HFFc6 (cell line): ENCODE measurements around the gene LZIC. TPM values are rescaled to one million over a fixed set of nuclear protein-coding genes. Genes with fewer than 3 reads are reported as not detected.

Source experiments
- DNase-seq: peaks from one replicate; pipeline ENCODE4 v3.0.0-alpha.2; 2018
- H3K27ac Mint-ChIP-seq: 2 replicates; pipeline ENCODE4 v1.8.0; 2020; ENCODE audit warnings: mild to moderate bottlenecking, mixed read lengths
- H3K27me3 Mint-ChIP-seq: 2 replicates; pipeline ENCODE4 v1.8.0; 2021; ENCODE audit warnings: mild to moderate bottlenecking, moderate library complexity, mixed read lengths; ENCODE audit not compliant: insufficient read depth
- H3K36me3 Mint-ChIP-seq: 2 replicates; pipeline ENCODE4 v1.8.0; 2021; ENCODE audit warnings: low read depth, mixed read lengths
- H3K4me1 Mint-ChIP-seq: 2 replicates; pipeline ENCODE4 v1.8.0; 2020; ENCODE audit warnings: low read depth, mixed read lengths
- H3K4me3 Mint-ChIP-seq: 2 replicates; pipeline ENCODE4 v1.8.0; 2020; ENCODE audit warnings: mild to moderate bottlenecking, moderate library complexity, mixed read lengths
- H3K9me3 Mint-ChIP-seq: 2 replicates; pipeline ENCODE4 v1.8.0; 2020; ENCODE audit warnings: mild to moderate bottlenecking, mixed read lengths
- total RNA-seq, 6 experiments: library from RNA; stranded (reverse); fragmentation: NEBNext Ultra II Directional; extraction: Animal tissue kit (Norgen Biotek cat#: 25700); gene quantifications; 2 replicates in 1 of 6; 3 replicates in 5 of 6; pipeline ENCODE4 v1.2.3, GENCODE V29; 2021
- TF ChIP-seq, protein P1 (sequence below): fragments of 200-600 bp; sonication (generic); IDR thresholded peaks from 2 replicates; pipeline ENCODE4 v1.5.0; 2021; ENCODE audit warnings: antibody characterized with exemption, mild to moderate bottlenecking

LZIC gene
- total RNA-seq, 6 experiments from 2014 or later, result 28.0 to 34.8 (median 30.9) TPM

DNA sequence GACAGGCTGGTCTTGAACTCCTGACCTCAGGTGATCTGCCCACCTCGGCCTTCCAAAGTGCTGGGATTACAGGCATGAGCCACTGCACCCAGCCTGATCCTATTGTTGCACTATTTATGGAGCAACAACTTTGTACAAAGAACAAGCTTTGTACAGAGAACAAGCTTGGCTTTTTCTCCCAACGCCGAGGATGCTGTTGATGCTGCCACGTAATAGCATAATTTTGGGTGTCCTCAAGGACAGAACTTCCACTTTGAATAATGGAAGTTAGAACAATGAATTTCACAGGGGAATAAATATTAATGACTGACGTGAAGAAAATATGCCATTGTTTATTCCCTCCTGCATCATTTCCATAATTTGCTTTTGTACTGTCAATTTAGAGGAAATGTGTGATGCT is 41.1 kb upstream of the LZIC start:
- Mint-ChIP-seq H3K4me3 (no peak overlapping the region), H3K36me3 (peaks cover 5% of the 10 kb centered on the region; the same call in 1 of the 2 replicates), H3K9me3 (no peaks in the 10 kb centered on the region), H3K27me3 (no peaks in the 10 kb centered on the region; the same call in 1 of the 2 replicates), H3K4me1 (no peaks in the 10 kb centered on the region), H3K27ac (no peak overlapping the region)
- TF ChIP-seq, protein P1, sequence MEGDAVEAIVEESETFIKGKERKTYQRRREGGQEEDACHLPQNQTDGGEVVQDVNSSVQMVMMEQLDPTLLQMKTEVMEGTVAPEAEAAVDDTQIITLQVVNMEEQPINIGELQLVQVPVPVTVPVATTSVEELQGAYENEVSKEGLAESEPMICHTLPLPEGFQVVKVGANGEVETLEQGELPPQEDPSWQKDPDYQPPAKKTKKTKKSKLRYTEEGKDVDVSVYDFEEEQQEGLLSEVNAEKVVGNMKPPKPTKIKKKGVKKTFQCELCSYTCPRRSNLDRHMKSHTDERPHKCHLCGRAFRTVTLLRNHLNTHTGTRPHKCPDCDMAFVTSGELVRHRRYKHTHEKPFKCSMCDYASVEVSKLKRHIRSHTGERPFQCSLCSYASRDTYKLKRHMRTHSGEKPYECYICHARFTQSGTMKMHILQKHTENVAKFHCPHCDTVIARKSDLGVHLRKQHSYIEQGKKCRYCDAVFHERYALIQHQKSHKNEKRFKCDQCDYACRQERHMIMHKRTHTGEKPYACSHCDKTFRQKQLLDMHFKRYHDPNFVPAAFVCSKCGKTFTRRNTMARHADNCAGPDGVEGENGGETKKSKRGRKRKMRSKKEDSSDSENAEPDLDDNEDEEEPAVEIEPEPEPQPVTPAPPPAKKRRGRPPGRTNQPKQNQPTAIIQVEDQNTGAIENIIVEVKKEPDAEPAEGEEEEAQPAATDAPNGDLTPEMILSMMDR, result no peak
- no peak for DNase-seq

GRCh38 chr1:9960706-9961562 is 17.7 kb upstream of the LZIC start:
- Mint-ChIP-seq H3K27me3 (no peaks in the 10 kb centered on the region), H3K4me1 (peaks cover 16% of the 10 kb centered on the region), H3K36me3 (no peaks in the 10 kb centered on the region), H3K27ac (peak overlapping the region; percentile 18), H3K4me3 (no peak overlapping the region), H3K9me3 (no peaks in the 10 kb centered on the region)
- TF ChIP-seq, protein P1, result no peak
- DNase-seq, result no peak

GRCh38 chr1:9960011-9960410 is 16.8 kb upstream of the LZIC start:
- Mint-ChIP-seq H3K4me1 (peaks cover 16% of the 10 kb centered on the region), H3K36me3 (no peaks in the 10 kb centered on the region), H3K27me3 (no peaks in the 10 kb centered on the region), H3K27ac (no peak overlapping the region), H3K4me3 (no peak overlapping the region), H3K9me3 (no peaks in the 10 kb centered on the region)
- DNase-seq, result no peak
- TF ChIP-seq, protein P1, result no peak

DNA sequence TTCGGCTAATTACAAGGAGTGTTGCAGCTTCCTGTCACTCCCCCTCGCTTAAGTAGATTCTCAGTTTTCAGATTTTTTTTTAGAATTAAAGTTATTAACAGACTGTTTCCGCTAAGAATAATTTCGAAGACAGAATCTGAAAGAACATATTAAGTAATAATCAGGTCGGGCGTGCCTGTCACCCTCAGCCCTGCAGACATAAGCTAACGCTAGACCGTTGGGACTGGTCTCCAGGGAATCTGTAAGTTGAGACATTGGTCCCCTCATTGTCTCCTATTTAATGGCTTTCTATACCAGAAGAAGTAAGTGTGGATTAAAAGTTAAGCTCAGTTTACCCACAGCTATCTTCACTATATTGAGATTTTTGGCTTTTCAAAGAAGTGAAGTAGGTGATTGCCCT is 14.5 kb upstream of the LZIC start:
- H3K27ac Mint-ChIP-seq, result peak overlapping the region; percentile 33; the same call in 1 of the 2 replicates
- H3K9me3 Mint-ChIP-seq, result no peaks in the 10 kb centered on the region
- TF ChIP-seq, protein P1, result no peak
- no peak for DNase-seq
- H3K27me3 Mint-ChIP-seq, result no peaks in the 10 kb centered on the region
- H3K4me1 Mint-ChIP-seq, result peaks cover 16% of the 10 kb centered on the region
- no peak overlapping the region for H3K4me3 Mint-ChIP-seq
- no peaks in the 10 kb centered on the region for H3K36me3 Mint-ChIP-seq

GRCh38 chr1:9946315-9946714 is 3.1 kb upstream of the LZIC start:
- Mint-ChIP-seq H3K4me1 (peaks cover 20% of the 10 kb centered on the region), H3K27ac (no peak overlapping the region), H3K27me3 (no peaks in the 10 kb centered on the region; the same call in 1 of the 2 replicates), H3K9me3 (no peaks in the 10 kb centered on the region), H3K4me3 (no peak overlapping the region), H3K36me3 (peaks cover 16% of the 10 kb centered on the region)
- TF ChIP-seq, protein P1, result no peak
- no peak for DNase-seq
